Neuronal stem cell (in vitro differentiated cells): ENCODE results near the gene HOXA1.

Source experiments
- DNase-seq: peaks from one replicate; pipeline ENCODE4 v3.0.0-alpha.2; 2013; ENCODE audit warnings: low spot score
- H2AFZ ChIP-seq: one replicate; pipeline ENCODE4 v1.6.1; 2013; ENCODE audit warnings: mild to moderate bottlenecking, low read length, inconsistent platforms
- H2AK5ac ChIP-seq: 2 replicates; pipeline ENCODE4 v1.6.1; 2013; ENCODE audit warnings: low read depth, mild to moderate bottlenecking, inconsistent platforms, low read length, moderate library complexity, mixed read lengths
- H2BK120ac ChIP-seq: 2 replicates; pipeline ENCODE4 v1.6.1; 2013; ENCODE audit warnings: low read depth, mild to moderate bottlenecking, inconsistent platforms, low read length, moderate library complexity, mixed read lengths
- H2BK12ac ChIP-seq: one replicate; pipeline ENCODE4 v1.6.1; 2013; ENCODE audit warnings: low read length, inconsistent platforms
- H2BK15ac ChIP-seq: 2 replicates; pipeline ENCODE4 v1.6.1; 2013; ENCODE audit warnings: mild to moderate bottlenecking, low read length, inconsistent platforms, mixed read lengths
- H2BK5ac ChIP-seq: one replicate; pipeline ENCODE4 v1.6.1; 2013; ENCODE audit warnings: inconsistent platforms, mild to moderate bottlenecking, low read length, moderate library complexity
- H3K14ac ChIP-seq: one replicate; pipeline ENCODE4 v1.6.1; 2013; ENCODE audit warnings: low read length, inconsistent platforms
- H3K18ac ChIP-seq: 2 replicates; pipeline ENCODE4 v1.6.1; 2013; ENCODE audit warnings: low read length, inconsistent platforms
- H3K23ac ChIP-seq: 2 replicates; pipeline ENCODE4 v1.6.1; 2013; ENCODE audit warnings: low read depth, mild to moderate bottlenecking, mixed read lengths, low read length, inconsistent platforms; ENCODE audit not compliant: poor library complexity
- H3K27ac ChIP-seq: replicated peaks from 3 replicates; pipeline ENCODE4 v1.5.1; 2013; ENCODE audit warnings: low read length, inconsistent platforms
- H3K27me3 ChIP-seq, 3 experiments: 2 replicates each; pipeline ENCODE4 v1.6.1; 2013; ENCODE audit warnings: low read length in 3 of 3, mild to moderate bottlenecking in 2 of 3, inconsistent platforms in 1 of 3, low read depth in 1 of 3, mixed read lengths in 1 of 3, moderate library complexity in 1 of 3; ENCODE audit not compliant: control insufficient read depth in 3 of 3, insufficient read depth in 3 of 3
- H3K36me3 ChIP-seq, 2 donors: replicated peaks in 1 of 2; 2 replicates each; pipeline ENCODE4 v1.6.1; 2013; ENCODE audit warnings: low read length in 2 of 2; ENCODE audit not compliant: control insufficient read depth in 2 of 2, insufficient read depth in 2 of 2
- H3K4ac ChIP-seq: 2 replicates; pipeline ENCODE4 v1.6.1; 2013; ENCODE audit warnings: inconsistent platforms, mild to moderate bottlenecking, low read length, moderate library complexity
- H3K4me1 ChIP-seq, 2 donors: 1 replicate in 1 of 2; 2 replicates in 1 of 2; pipeline ENCODE4 v1.6.1; 2013; ENCODE audit warnings: low read length in 2 of 2, low read depth in 1 of 2; ENCODE audit not compliant: control insufficient read depth in 2 of 2, insufficient read depth in 1 of 2
- H3K4me2 ChIP-seq: one replicate; pipeline ENCODE4 v1.6.1; 2013; ENCODE audit warnings: mild to moderate bottlenecking, low read length, inconsistent platforms; ENCODE audit not compliant: insufficient read depth, poor library complexity, severe bottlenecking
- H3K4me3 ChIP-seq, 2 donors: 2 replicates each; pipeline ENCODE4 v1.5.1; 2013; ENCODE audit warnings: low read length in 2 of 2, mild to moderate bottlenecking in 2 of 2, inconsistent platforms in 1 of 2, moderate library complexity in 1 of 2
- H3K79me1 ChIP-seq: one replicate; pipeline ENCODE4 v1.6.1; 2013; ENCODE audit warnings: low read depth, mild to moderate bottlenecking, inconsistent platforms, low read length, moderate library complexity
- H3K9ac ChIP-seq: one replicate; pipeline ENCODE4 v1.6.1; 2013; ENCODE audit warnings: mild to moderate bottlenecking, low read depth, low read length, inconsistent platforms; ENCODE audit not compliant: poor library complexity
- H3K9me3 ChIP-seq, 2 donors: replicated peaks in 1 of 2; 2 replicates each; pipeline versions ENCODE3 to v1.6.1; 2013; ENCODE audit warnings: low read length in 2 of 2, mild to moderate bottlenecking in 2 of 2, inconsistent platforms in 1 of 2, low read depth in 1 of 2, mixed read lengths in 1 of 2, moderate library complexity in 1 of 2; ENCODE audit not compliant: control insufficient read depth in 2 of 2, insufficient read depth in 1 of 2
- H4K8ac ChIP-seq: one replicate; pipeline ENCODE4 v1.6.1; 2013; ENCODE audit warnings: low read depth, mild to moderate bottlenecking, inconsistent platforms, low read length, moderate library complexity
- H4K91ac ChIP-seq: one replicate; pipeline ENCODE4 v1.6.1; 2013; ENCODE audit warnings: low read length, low read depth, mild to moderate bottlenecking, inconsistent platforms; ENCODE audit not compliant: poor library complexity
- WGBS, 2 donors: extraction: QIAGEN DNeasy Blood & Tissue Kit; methylation state at CpG; one replicate each; pipeline ENCODE4 v1.1.7; 2013; ENCODE audit warnings: missing lambda C conversion rate in 2 of 2, mixed read lengths in 1 of 2; ENCODE audit not compliant: insufficient read length in 2 of 2, insufficient replicate concordance in 1 of 2; ENCODE audit errors: extremely low coverage in 2 of 2; 5-methylcytosine and 5-hydroxymethylcytosine counted together

Gene HOXA1

GRCh38 chr7:27065709-27066108, 30.1 kb downstream of the HOXA1 start:
- no peak overlapping the region for H2AFZ ChIP-seq
- H4K8ac ChIP-seq: no peak overlapping the region
- no peaks in the 10 kb centered on the region for H3K4me1 ChIP-seq
- no peaks in the 10 kb centered on the region for H3K9me3 ChIP-seq
- no peak overlapping the region for H3K14ac ChIP-seq
- H3K79me1 ChIP-seq: no peaks in the 10 kb centered on the region
- no peak overlapping the region for H3K18ac ChIP-seq
- H4K91ac ChIP-seq: no peak overlapping the region
- no peak overlapping the region for H2BK12ac ChIP-seq
- H3K4me3 ChIP-seq: no peak overlapping the region
- no peak overlapping the region for H2BK15ac ChIP-seq
- H3K23ac ChIP-seq: no peak overlapping the region
- H3K9ac ChIP-seq: no peak overlapping the region
- H3K4me2 ChIP-seq: no peak overlapping the region
- H2AK5ac ChIP-seq: no peak overlapping the region
- H2BK120ac ChIP-seq: no peak overlapping the region
- no CpG with 5 or more reads among the region's 2 CpGs for WGBS, 2 donors
- no peak overlapping the region for H2BK5ac ChIP-seq
- DNase-seq: no peak
- no peak overlapping the region for H3K4ac ChIP-seq
- H3K27ac ChIP-seq: no peak overlapping the region
- no peaks in the 10 kb centered on the region for H3K27me3 ChIP-seq
- H3K36me3 ChIP-seq: no peaks in the 10 kb centered on the region

- Histone ChIP-seq H4K91ac (no peak overlapping the region), H3K4me3 (no peak overlapping the region), H3K79me1 (no peaks in the 10 kb centered on the region), H2BK120ac (no peak overlapping the region), H2AK5ac (no peak overlapping the region), H3K27ac (no peak overlapping the region), H3K14ac (no peak overlapping the region), H3K36me3 (no peaks in the 10 kb centered on the region), H4K8ac (no peak overlapping the region), H2BK5ac (no peak overlapping the region), H2AFZ (no peak overlapping the region), H2BK15ac (no peak overlapping the region), H2BK12ac (no peak overlapping the region), H3K4me2 (no peak overlapping the region), H3K9ac (no peak overlapping the region), H3K27me3 (no peaks in the 10 kb centered on the region), H3K9me3 (no peaks in the 10 kb centered on the region), H3K18ac (no peak overlapping the region), H3K23ac (no peak overlapping the region), H3K4ac (no peak overlapping the region), H3K4me1 (no peaks in the 10 kb centered on the region)
- DNase-seq: no peak
- no CpG with 5 or more reads among the region's 2 CpGs for WGBS, 2 donors
Measured at GRCh38 chr7:27064661-27065060, 31.1 kb downstream of the HOXA1 start.

GRCh38 chr7:27064159-27064558, 31.6 kb downstream of the HOXA1 start:
- no peak overlapping the region for H2BK12ac ChIP-seq
- H4K8ac ChIP-seq: no peak overlapping the region
- H3K79me1 ChIP-seq: no peaks in the 10 kb centered on the region
- H2BK120ac ChIP-seq: no peak overlapping the region
- no peak overlapping the region for H3K9ac ChIP-seq
- H3K4me2 ChIP-seq: no peak overlapping the region
- no peak for DNase-seq
- no peaks in the 10 kb centered on the region for H3K27me3 ChIP-seq
- H3K14ac ChIP-seq: no peak overlapping the region
- H3K4me1 ChIP-seq: no peaks in the 10 kb centered on the region
- no peak overlapping the region for H3K23ac ChIP-seq
- H3K36me3 ChIP-seq: no peaks in the 10 kb centered on the region
- no peak overlapping the region for H3K4me3 ChIP-seq
- H2BK5ac ChIP-seq: no peak overlapping the region
- H2AK5ac ChIP-seq: no peak overlapping the region
- no peak overlapping the region for H3K27ac ChIP-seq
- H2AFZ ChIP-seq: no peak overlapping the region
- WGBS, 2 donors: no CpG with 5 or more reads among the region's 2 CpGs
- no peaks in the 10 kb centered on the region for H3K9me3 ChIP-seq
- H2BK15ac ChIP-seq: no peak overlapping the region
- no peak overlapping the region for H4K91ac ChIP-seq
- no peak overlapping the region for H3K18ac ChIP-seq
- H3K4ac ChIP-seq: no peak overlapping the region

- Histone ChIP-seq H3K27ac (no peak overlapping the region), H2BK5ac (no peak overlapping the region), H3K18ac (no peak overlapping the region), H2AFZ (no peak overlapping the region), H2AK5ac (no peak overlapping the region), H2BK120ac (no peak overlapping the region), H3K14ac (no peak overlapping the region), H3K36me3 (no peaks in the 10 kb centered on the region), H4K91ac (no peak overlapping the region), H3K4ac (no peak overlapping the region), H3K4me2 (no peak overlapping the region), H4K8ac (no peak overlapping the region), H3K4me1 (no peaks in the 10 kb centered on the region), H3K9ac (no peak overlapping the region), H2BK12ac (no peak overlapping the region), H2BK15ac (no peak overlapping the region), H3K79me1 (no peaks in the 10 kb centered on the region), H3K4me3 (no peak overlapping the region), H3K9me3 (no peaks in the 10 kb centered on the region), H3K23ac (no peak overlapping the region), H3K27me3 (no peaks in the 10 kb centered on the region)
- no CpG with 5 or more reads among the region's 4 CpGs for WGBS, 2 donors
- no peak for DNase-seq
Measured at GRCh38 chr7:27062946-27063345, 32.9 kb downstream of the HOXA1 start.
